K562 (cell line): ENCODE results near the gene MLLT6. TPM values are rescaled to one million over a fixed set of nuclear protein-coding genes. Genes with fewer than 3 reads are reported as not detected.

Source experiments
- BCOR ChIP-seq: fragments of 450-650 bp; IDR thresholded peaks from 2 replicates; pipeline ENCODE4 v1.6.1; 2016
- CHD4 ChIP-seq: fragments of 200-600 bp; sonication (generic); IDR thresholded peaks from 3 replicates; pipeline ENCODE4 v1.6.1; 2012; ENCODE audit warnings: low read depth, mild to moderate bottlenecking, mixed read lengths, low read length, inconsistent platforms; ENCODE audit not compliant: insufficient read depth, insufficient replicate concordance, poor library complexity, severe bottlenecking
- RFX5 ChIP-seq: IDR thresholded peaks from 2 replicates; pipeline ENCODE4 v1.6.1; 2011; ENCODE audit warnings: low read depth, mild to moderate bottlenecking, improper control_type of control experiment, low read length
- SOX6 ChIP-seq: fragments of 450-650 bp; IDR thresholded peaks from 2 replicates; pipeline ENCODE4 v1.6.1; 2014; ENCODE audit warnings: mild to moderate bottlenecking
- TARDBP ChIP-seq: fragments of 450-650 bp; IDR thresholded peaks from 2 replicates; pipeline ENCODE4 v1.6.1; 2016
- ZFP36 ChIP-seq: fragments of 150-350 bp; IDR thresholded peaks from 2 replicates; pipeline ENCODE4 v1.6.1; 2018; ENCODE audit warnings: low read length, low read depth; ENCODE audit not compliant: partially characterized antibody
- ZNF146 ChIP-seq: IDR thresholded peaks from one replicate; pipeline ENCODE4 v1.6.1; 2018; ENCODE audit warnings: missing compliant biosample characterization; ENCODE audit not compliant: unreplicated experiment
- polyA plus RNA-seq, 8 experiments: library from polyadenylated mRNA; depleted of rRNA in 4 of 8; stranded (reverse) in 5 of 8; unstranded in 3 of 8; fragments of >200 nt; fragmentation: Nextera tagmentation in 2 of 8; fragmentation: Illumina TruSeq in 1 of 8; extraction: Ambion mirVana in 2 of 8; extraction: Trizol in 1 of 8; gene quantifications; 2 replicates each; pipeline versions ENCODE4 v1.2.1 to v1.2.3, GENCODE V29; 2011 to 2014; ENCODE audit warnings: inconsistent platforms in 1 of 8, missing spikeins in 1 of 8
- total RNA-seq, 7 experiments: library from RNA; depleted of rRNA in 6 of 7; stranded (reverse); fragments of >200 nt in 6 of 7; fragmentation: Illumina TruSeq in 2 of 7; extraction: Trizol in 2 of 7; gene quantifications; 2 replicates each; pipeline versions ENCODE4 v1.2.1 to v1.2.3, GENCODE V29; 2011 to 2021; ENCODE audit warnings: low replicate concordance in 1 of 7
- TF ChIP-seq, protein P1 (sequence below), 2 experiments: fragments of 150-350 bp in 1 of 2; IDR thresholded peaks; 2 replicates each; pipeline ENCODE4 v1.6.1; 2012 to 2016; ENCODE audit warnings: low read depth in 2 of 2, low read length in 2 of 2, mild to moderate bottlenecking in 1 of 2, moderate library complexity in 1 of 2
- TF ChIP-seq, protein P2 (sequence below): IDR thresholded peaks from 3 replicates; pipeline ENCODE4 v1.6.1; 2011; ENCODE audit warnings: borderline replicate concordance, mild to moderate bottlenecking, moderate library complexity; ENCODE audit not compliant: insufficient read length; ENCODE audit errors: extremely low read depth
- TF ChIP-seq, protein P3 (sequence below): sonication (generic); formaldehyde crosslinking; IDR thresholded peaks from 2 replicates; pipeline ENCODE4 v1.5.0; 2020; ENCODE audit warnings: missing genetic modification reagents
- TF ChIP-seq, protein P4 (sequence below), 2 experiments: fragments of 450-650 bp; conservative IDR thresholded peaks; 2 replicates each; pipeline ENCODE4 v1.6.1; 2017; ENCODE audit warnings: mild to moderate bottlenecking in 2 of 2, moderate library complexity in 2 of 2
- TF ChIP-seq, protein P5 (sequence below): fragments of 250-450 bp; sonication (Bioruptor Pico); IDR thresholded peaks from 2 replicates; pipeline ENCODE4 v1.4.0; 2020; ENCODE audit warnings: mild to moderate bottlenecking, moderate library complexity

The MLLT6 gene
- total and polyA plus RNA-seq, 9 of the 15 experiments (the other 6 are each of a cell fraction or from before 2014, with no cell fraction given), result 3.1 to 71.7 (median 30.0) TPM

DNA sequence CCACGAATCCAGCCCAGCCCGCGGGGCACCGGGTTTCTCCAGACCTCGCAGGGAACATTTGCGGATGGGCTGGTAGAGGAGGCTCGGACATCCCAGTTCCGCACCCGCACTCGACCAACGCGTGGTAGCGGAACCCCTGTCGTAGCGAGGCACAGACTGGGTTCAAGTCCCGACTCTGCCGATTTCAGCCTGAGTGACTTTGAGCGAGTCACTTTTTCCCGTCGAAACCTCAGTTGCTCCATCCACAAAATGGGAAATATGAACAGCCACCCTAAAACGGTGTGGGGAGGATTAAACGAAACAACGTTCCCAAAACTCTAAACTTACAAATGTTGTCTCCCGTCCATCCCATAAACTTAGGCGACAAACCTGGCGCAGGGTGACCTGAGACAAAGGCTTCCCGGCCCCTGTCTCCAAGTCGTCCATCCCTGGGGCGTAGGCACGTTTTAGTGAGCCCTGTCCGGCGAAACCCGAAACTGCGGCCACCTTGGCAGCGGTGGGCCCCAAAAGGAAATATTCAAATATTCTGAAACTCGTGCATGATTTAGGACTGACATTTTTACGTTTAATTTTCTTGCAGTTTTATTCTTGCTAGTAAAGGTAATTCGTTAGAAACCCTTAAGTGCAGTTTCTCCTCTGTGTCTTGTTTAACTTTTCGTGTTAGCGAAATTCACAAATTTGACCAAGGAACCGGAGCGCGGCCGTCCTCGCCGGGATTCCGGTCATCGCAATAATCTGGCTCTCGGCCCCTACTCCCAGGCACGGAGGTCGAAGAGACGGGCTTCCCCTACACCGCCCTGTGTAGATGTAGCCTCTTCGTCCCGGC lies 1.9 kb upstream of the MLLT6 start (continued):
- TF ChIP-seq RFX5 (no peak), ZFP36 (peak; percentile 35), BCOR (peak; percentile 8; the same call in 1 of the 2 replicates), TARDBP (0 out of 2 replicates have a peak, but pooled peaks have one; percentile 15), SOX6 (no peak), CHD4 (peak; percentile 49), ZNF146 (CRISPR knock-in tag) (no peak)
- TF ChIP-seq, protein P1, sequence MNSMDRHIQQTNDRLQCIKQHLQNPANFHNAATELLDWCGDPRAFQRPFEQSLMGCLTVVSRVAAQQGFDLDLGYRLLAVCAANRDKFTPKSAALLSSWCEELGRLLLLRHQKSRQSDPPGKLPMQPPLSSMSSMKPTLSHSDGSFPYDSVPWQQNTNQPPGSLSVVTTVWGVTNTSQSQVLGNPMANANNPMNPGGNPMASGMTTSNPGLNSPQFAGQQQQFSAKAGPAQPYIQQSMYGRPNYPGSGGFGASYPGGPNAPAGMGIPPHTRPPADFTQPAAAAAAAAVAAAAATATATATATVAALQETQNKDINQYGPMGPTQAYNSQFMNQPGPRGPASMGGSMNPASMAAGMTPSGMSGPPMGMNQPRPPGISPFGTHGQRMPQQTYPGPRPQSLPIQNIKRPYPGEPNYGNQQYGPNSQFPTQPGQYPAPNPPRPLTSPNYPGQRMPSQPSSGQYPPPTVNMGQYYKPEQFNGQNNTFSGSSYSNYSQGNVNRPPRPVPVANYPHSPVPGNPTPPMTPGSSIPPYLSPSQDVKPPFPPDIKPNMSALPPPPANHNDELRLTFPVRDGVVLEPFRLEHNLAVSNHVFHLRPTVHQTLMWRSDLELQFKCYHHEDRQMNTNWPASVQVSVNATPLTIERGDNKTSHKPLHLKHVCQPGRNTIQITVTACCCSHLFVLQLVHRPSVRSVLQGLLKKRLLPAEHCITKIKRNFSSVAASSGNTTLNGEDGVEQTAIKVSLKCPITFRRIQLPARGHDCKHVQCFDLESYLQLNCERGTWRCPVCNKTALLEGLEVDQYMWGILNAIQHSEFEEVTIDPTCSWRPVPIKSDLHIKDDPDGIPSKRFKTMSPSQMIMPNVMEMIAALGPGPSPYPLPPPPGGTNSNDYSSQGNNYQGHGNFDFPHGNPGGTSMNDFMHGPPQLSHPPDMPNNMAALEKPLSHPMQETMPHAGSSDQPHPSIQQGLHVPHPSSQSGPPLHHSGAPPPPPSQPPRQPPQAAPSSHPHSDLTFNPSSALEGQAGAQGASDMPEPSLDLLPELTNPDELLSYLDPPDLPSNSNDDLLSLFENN (IDR thresholded peaks at IDR 0.05; ENCODE audit: low read depth in 2 of 2, low read length in 2 of 2), result no peak
- TF ChIP-seq, protein P2, sequence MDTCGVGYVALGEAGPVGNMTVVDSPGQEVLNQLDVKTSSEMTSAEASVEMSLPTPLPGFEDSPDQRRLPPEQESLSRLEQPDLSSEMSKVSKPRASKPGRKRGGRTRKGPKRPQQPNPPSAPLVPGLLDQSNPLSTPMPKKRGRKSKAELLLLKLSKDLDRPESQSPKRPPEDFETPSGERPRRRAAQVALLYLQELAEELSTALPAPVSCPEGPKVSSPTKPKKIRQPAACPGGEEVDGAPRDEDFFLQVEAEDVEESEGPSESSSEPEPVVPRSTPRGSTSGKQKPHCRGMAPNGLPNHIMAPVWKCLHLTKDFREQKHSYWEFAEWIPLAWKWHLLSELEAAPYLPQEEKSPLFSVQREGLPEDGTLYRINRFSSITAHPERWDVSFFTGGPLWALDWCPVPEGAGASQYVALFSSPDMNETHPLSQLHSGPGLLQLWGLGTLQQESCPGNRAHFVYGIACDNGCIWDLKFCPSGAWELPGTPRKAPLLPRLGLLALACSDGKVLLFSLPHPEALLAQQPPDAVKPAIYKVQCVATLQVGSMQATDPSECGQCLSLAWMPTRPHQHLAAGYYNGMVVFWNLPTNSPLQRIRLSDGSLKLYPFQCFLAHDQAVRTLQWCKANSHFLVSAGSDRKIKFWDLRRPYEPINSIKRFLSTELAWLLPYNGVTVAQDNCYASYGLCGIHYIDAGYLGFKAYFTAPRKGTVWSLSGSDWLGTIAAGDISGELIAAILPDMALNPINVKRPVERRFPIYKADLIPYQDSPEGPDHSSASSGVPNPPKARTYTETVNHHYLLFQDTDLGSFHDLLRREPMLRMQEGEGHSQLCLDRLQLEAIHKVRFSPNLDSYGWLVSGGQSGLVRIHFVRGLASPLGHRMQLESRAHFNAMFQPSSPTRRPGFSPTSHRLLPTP, result peak; percentile 42
- TF ChIP-seq, protein P3, sequence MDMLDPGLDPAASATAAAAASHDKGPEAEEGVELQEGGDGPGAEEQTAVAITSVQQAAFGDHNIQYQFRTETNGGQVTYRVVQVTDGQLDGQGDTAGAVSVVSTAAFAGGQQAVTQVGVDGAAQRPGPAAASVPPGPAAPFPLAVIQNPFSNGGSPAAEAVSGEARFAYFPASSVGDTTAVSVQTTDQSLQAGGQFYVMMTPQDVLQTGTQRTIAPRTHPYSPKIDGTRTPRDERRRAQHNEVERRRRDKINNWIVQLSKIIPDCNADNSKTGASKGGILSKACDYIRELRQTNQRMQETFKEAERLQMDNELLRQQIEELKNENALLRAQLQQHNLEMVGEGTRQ (CRISPR knock-in tag), result no peak
- TF ChIP-seq, protein P4, sequence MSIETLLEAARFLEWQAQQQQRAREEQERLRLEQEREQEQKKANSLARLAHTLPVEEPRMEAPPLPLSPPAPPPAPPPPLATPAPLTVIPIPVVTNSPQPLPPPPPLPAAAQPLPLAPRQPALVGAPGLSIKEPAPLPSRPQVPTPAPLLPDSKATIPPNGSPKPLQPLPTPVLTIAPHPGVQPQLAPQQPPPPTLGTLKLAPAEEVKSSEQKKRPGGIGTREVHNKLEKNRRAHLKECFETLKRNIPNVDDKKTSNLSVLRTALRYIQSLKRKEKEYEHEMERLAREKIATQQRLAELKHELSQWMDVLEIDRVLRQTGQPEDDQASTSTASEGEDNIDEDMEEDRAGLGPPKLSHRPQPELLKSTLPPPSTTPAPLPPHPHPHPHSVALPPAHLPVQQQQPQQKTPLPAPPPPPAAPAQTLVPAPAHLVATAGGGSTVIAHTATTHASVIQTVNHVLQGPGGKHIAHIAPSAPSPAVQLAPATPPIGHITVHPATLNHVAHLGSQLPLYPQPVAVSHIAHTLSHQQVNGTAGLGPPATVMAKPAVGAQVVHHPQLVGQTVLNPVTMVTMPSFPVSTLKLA (conservative IDR thresholded peaks at IDR 0.05), result no peak; a peak in 1 of 4 replicates
- TF ChIP-seq, protein P5, sequence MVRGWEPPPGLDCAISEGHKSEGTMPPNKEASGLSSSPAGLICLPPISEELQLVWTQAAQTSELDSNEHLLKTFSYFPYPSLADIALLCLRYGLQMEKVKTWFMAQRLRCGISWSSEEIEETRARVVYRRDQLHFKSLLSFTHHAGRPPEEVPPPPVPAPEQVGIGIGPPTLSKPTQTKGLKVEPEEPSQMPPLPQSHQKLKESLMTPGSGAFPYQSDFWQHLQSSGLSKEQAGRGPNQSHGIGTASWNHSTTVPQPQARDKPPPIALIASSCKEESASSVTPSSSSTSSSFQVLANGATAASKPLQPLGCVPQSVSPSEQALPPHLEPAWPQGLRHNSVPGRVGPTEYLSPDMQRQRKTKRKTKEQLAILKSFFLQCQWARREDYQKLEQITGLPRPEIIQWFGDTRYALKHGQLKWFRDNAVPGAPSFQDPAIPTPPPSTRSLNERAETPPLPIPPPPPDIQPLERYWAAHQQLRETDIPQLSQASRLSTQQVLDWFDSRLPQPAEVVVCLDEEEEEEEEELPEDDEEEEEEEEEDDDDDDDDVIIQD, result no peak
